Left forelimb (tissue), 1 donor: ENCODE measurements around the gene OCRL.
"Not testable (repeated sequence)": the region's sequence is repeated elsewhere in the genome, so short reads cannot be mapped to it uniquely, and the experiment has no call there.

Experiments used
- DNase-seq: peaks from one replicate; pipeline ENCODE4 v3.0.0-alpha.2; 2018; ENCODE audit warnings: low spot score

OCRL gene

DNA sequence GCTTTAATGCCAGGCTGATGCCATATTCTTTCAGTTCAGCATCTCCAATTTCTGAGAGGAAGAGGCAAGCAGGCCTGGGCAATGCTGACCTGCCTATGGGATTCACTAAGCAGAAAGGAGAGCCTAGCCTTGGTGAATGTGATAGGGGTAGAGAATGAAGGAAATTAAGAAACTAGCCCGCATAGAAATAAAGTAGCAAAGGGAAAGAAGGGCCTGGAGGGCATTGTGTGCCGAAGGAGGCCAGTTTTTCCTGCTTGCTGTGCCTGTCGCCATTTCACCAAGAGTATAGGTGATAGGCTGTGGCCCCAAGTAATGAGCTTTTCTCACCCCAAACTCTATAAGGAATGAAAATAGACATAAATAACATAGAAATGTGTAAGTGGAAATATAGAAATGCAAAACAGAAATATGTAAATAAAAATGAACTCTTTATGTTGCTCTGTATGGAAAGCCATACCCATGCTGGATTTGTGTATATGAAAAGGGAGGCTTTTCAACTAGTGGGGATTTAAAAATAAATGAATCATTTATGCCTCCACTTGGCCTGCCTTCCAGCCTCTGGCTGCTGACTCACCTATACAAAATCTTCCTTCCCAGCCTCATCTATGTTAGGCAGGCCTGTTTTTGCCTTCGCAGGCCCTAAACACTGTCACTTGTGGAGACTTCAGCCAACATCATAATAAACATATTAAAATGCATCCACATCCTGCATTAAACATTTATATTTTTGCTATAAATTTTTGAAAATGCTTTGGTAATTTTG, 5.1 kb upstream of the OCRL start:
- DNase-seq = no peak

- DNase-seq = peak; percentile 64
These were observed 694 bp downstream of the OCRL start for GRCh38 chrX:129540722-129541184.

- DNase-seq = no peak
These were observed 4.7 kb downstream of the OCRL start for GRCh38 chrX:129544780-129545179.

GRCh38 chrX:129545408-129545807, 5.3 kb downstream of the OCRL start:
- DNase-seq = no peak

DNA sequence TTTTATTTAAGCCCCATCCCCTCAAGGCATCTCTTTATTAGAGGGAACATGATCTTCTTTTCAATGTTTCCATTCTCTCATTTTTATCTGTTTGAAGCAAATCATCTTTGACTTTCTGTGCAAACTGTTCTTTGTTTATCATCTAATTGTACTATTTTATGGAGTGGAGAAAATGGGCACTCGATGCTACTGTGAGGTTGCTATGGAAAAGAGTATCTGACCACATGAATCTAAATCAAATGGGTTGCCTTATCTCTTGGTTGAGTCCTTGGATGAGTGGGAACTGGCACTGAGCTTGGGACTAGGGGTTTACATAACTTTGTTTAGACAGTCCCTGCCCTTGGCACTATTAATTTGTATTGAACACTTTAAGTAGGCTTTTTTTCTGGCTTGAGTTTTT, 9.1 kb downstream of the OCRL start:
- no peak for DNase-seq

DNA sequence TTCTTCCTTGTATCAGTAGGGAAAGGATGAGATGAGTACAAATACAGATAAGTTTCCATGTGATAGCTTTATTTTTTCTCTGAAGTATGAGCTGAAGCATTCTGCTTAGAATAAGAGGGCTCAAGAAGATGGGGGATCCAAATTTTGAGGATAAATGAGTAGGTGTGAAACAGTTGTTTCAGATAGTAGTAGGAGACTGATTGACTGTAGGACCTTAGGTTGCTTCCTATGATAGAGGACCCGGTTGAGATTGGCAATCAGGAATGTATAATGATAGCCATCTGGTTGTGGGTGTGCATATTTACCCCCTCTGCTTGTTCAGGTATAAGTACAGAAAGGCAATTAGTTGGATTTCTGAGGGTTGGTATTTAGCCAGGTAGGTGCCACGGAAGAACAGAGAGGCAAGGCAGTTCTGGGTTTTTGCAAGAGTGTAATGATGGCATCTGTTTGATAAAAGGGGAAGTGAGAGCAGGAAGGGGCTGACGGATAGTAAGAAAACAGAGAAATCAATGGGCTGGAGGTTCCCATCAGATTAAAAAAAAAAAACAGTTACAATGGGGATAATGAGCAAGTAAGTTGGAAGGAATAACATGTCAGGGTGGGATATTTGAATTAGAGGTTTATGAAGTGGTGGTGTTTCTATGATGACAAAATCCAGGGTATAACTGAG, 13.7 kb downstream of the OCRL start:
- DNase-seq = no peak

- DNase-seq = not testable (repeated sequence)
These were observed 14.8 kb downstream of the OCRL start for GRCh38 chrX:129554816-129555215.

- DNase-seq = no peak
These were observed 16.8 kb downstream of the OCRL start for GRCh38 chrX:129556806-129557315.

DNA sequence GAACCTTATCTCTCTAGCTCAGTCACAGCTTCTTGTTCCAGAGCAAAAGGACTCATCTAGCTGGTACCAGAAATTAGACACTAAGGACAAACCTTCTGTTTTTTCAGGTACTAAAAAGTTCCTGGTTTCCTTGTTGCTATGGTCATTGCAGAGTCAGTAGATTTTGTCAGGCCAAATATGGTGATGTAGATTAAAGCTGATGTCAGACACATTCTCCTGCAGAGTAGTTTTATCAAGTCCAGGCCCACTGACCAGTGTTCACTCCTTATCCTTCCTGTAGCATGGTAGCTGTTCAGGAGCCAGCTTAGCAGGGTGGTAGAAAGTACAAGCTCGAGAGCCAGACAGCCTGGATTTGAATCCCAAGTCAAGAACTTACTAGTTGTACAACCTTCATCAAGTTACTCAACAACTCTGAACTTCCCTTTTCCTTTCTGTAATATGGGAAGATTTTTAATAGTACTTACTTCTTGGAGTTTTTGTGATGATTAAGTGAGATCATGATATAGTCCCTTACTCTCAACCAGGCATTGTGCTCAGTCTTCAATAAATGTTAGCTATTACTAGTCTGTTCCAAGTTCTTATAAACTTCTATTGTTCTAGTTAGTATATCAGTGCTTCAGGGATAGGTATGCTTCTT, 17.9 kb downstream of the OCRL start:
- DNase-seq = no peak

- no peak for DNase-seq
These were observed 19.7 kb downstream of the OCRL start for GRCh38 chrX:129559783-129560182.

GRCh38 chrX:129561453-129561852, 21.4 kb downstream of the OCRL start:
- DNase-seq = no peak

DNA sequence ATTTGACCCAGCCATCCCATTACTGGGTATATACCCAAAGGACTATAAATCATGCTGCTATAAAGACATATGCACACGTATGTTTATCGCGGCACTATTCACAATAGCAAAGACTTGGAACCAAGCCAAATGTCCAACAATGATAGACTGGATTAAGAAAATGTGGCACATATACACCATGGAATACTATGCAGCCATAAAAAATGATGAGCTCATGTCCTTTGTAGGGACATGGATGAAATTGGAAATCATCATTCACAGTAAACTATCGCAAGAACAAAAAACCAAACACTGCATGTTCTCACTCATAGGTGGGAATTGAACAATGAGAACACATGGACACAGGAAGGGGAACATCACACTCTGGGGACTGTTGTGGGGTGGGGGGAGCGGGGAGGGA, 24.3 kb downstream of the OCRL start:
- DNase-seq = not testable (repeated sequence)

GRCh38 chrX:129565046-129565650, 25.1 kb downstream of the OCRL start:
- no peak for DNase-seq

- DNase-seq = no peak
These were observed 26.0 kb downstream of the OCRL start for GRCh38 chrX:129566073-129566472.

- DNase-seq = no peak
These were observed 28.3 kb downstream of the OCRL start for GRCh38 chrX:129568349-129568748.

GRCh38 chrX:129572422-129572821, 32.4 kb downstream of the OCRL start:
- no peak for DNase-seq

DNA sequence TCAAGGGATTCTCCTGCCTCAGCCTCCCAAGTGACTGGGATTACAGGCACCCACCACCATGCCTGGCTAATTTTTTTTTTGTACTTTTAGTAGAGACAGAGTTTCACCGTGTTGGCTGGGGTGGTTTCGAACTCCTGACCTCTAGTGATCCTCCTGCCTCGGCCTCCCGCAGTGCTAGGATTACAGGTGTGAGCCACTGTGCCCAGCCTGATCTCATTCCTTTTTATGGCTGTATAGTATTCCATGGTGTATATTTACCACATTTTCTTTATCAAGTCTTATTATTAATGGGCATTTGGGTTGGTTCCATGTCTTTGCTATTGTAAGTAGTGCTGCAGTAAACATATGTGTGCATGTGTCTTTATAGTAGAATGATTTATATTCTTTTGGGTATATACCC, 33.6 kb downstream of the OCRL start:
- DNase-seq = not testable (repeated sequence)

GRCh38 chrX:129574214-129574613, 34.2 kb downstream of the OCRL start:
- DNase-seq = no peak

GRCh38 chrX:129576539-129576938, 36.5 kb downstream of the OCRL start:
- no peak for DNase-seq

DNA sequence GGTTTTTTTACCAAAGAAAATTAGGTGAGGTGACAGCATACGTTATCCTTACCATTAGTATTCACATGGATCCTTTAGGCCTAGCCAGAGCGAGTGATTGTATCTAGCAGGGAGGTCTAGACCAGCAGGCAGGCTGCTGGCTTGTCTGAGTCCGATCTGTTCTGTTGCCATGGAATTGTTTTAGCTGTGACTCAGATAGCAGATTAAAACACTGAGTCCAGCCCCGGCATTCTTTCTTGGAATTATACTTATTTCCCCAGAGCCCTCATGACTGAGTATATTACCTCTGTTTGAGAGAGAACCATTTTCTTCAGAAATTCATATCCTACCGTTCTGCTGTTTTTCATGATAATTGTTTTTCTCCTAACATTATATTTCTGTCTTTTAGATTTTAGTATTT, 37.4 kb downstream of the OCRL start:
- no peak for DNase-seq

DNA sequence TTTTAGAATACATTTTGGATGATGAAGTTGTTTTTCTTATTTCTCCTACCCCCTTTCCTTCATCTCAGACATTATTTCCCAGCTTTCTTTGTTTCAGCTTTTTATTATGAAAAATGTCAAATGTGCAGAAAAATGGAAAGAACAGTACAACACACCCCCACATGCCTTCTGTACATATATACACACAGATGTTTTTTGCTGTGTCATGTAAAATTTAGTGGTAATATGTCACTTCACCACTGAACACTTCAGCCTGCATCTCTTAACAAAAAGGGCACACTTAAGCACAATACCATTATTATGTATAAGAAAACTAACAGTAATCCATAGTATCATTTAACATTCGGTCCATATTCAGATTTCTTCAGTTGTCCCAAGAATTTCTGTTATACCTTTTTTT, 37.8 kb downstream of the OCRL start:
- no peak for DNase-seq

GRCh38 chrX:129581904-129582303, 41.8 kb downstream of the OCRL start:
- DNase-seq = no peak
